ENCODE measurements around the gene LMOD2.

LMOD2 gene

GRCh38 chr7:123661765-123662164 is 6.1 kb downstream of the LMOD2 start:
- H3K4me2 ChIP-seq (ENCODE audit: low read length): no peak overlapping the region
- H3K4me3 ChIP-seq (ENCODE audit: low read length): no peak overlapping the region
- H3K27me3 ChIP-seq (ENCODE audit: control insufficient read depth, insufficient read depth, low read length): peaks cover 3% of the 10 kb centered on the region
- no peaks in the 10 kb centered on the region for H3K4me1 ChIP-seq (ENCODE audit: control insufficient read depth, insufficient read depth, low read length)
- no peaks in the 10 kb centered on the region for H3K36me3 ChIP-seq (ENCODE audit: insufficient read depth, low read length)
- no peak overlapping the region for H3K9ac ChIP-seq (ENCODE audit: low read depth, low read length)
- H3K9me3 ChIP-seq (replicated peaks; ENCODE audit: low read length): no peaks in the 10 kb centered on the region

- no peak overlapping the region for H3K4me2 ChIP-seq (ENCODE audit: low read length)
- H3K9ac ChIP-seq (ENCODE audit: low read depth, low read length): no peak overlapping the region
- H3K4me3 ChIP-seq (ENCODE audit: low read length): no peak overlapping the region
- H3K36me3 ChIP-seq (ENCODE audit: insufficient read depth, low read length): no peaks in the 10 kb centered on the region
- H3K27me3 ChIP-seq (ENCODE audit: control insufficient read depth, insufficient read depth, low read length): peaks cover 3% of the 10 kb centered on the region
- H3K9me3 ChIP-seq (replicated peaks; ENCODE audit: low read length): no peaks in the 10 kb centered on the region
- no peaks in the 10 kb centered on the region for H3K4me1 ChIP-seq (ENCODE audit: control insufficient read depth, insufficient read depth, low read length)
Measured at GRCh38 chr7:123662293-123662692, 6.6 kb downstream of the LMOD2 start.

GRCh38 chr7:123662755-123663154 is 7.1 kb downstream of the LMOD2 start:
- Histone ChIP-seq H3K9ac (ENCODE audit: low read depth, low read length) (no peak overlapping the region), H3K4me1 (ENCODE audit: control insufficient read depth, insufficient read depth, low read length) (no peaks in the 10 kb centered on the region), H3K4me2 (ENCODE audit: low read length) (no peak overlapping the region), H3K36me3 (ENCODE audit: insufficient read depth, low read length) (no peaks in the 10 kb centered on the region), H3K4me3 (ENCODE audit: low read length) (no peak overlapping the region), H3K27me3 (ENCODE audit: control insufficient read depth, insufficient read depth, low read length) (peaks cover 3% of the 10 kb centered on the region), H3K9me3 (replicated peaks; ENCODE audit: low read length) (no peaks in the 10 kb centered on the region)

- Histone ChIP-seq H3K9me3 (replicated peaks; ENCODE audit: low read length) (no peaks in the 10 kb centered on the region), H3K4me3 (ENCODE audit: low read length) (no peak overlapping the region), H3K4me2 (ENCODE audit: low read length) (no peak overlapping the region), H3K36me3 (ENCODE audit: insufficient read depth, low read length) (no peaks in the 10 kb centered on the region), H3K9ac (ENCODE audit: low read depth, low read length) (no peak overlapping the region), H3K4me1 (ENCODE audit: control insufficient read depth, insufficient read depth, low read length) (no peaks in the 10 kb centered on the region), H3K27me3 (ENCODE audit: control insufficient read depth, insufficient read depth, low read length) (peaks cover 3% of the 10 kb centered on the region)
Measured at GRCh38 chr7:123663200-123663599, 7.5 kb downstream of the LMOD2 start.

- Histone ChIP-seq H3K4me1 (ENCODE audit: control insufficient read depth, insufficient read depth, low read length) (no peaks in the 10 kb centered on the region), H3K27me3 (ENCODE audit: control insufficient read depth, insufficient read depth, low read length) (peaks cover 3% of the 10 kb centered on the region)
Measured at GRCh38 chr7:123665157-123665556, 9.5 kb downstream of the LMOD2 start.

GRCh38 chr7:123665896-123666295 is 10.2 kb downstream of the LMOD2 start:
- no peak overlapping the region for H3K4me2 ChIP-seq (ENCODE audit: low read length)
- peaks cover 3% of the 10 kb centered on the region for H3K27me3 ChIP-seq (ENCODE audit: control insufficient read depth, insufficient read depth, low read length)
- H3K9me3 ChIP-seq (replicated peaks; ENCODE audit: low read length): no peaks in the 10 kb centered on the region
- H3K9ac ChIP-seq (ENCODE audit: low read depth, low read length): no peak overlapping the region
- H3K4me3 ChIP-seq (ENCODE audit: low read length): no peak overlapping the region
- H3K36me3 ChIP-seq (ENCODE audit: insufficient read depth, low read length): no peaks in the 10 kb centered on the region
- no peaks in the 10 kb centered on the region for H3K4me1 ChIP-seq (ENCODE audit: control insufficient read depth, insufficient read depth, low read length)

More at GRCh38 chr7:123665157-123665556, 9.5 kb downstream of the LMOD2 start:
- H3K36me3 ChIP-seq (ENCODE audit: insufficient read depth, low read length): no peaks in the 10 kb centered on the region
- no peak overlapping the region for H3K4me3 ChIP-seq (ENCODE audit: low read length)
- H3K4me2 ChIP-seq (ENCODE audit: low read length): no peak overlapping the region
- no peaks in the 10 kb centered on the region for H3K9me3 ChIP-seq (replicated peaks; ENCODE audit: low read length)
- H3K9ac ChIP-seq (ENCODE audit: low read depth, low read length): no peak overlapping the region

- no peaks in the 10 kb centered on the region for H3K36me3 ChIP-seq (ENCODE audit: insufficient read depth, low read length)
- no peak overlapping the region for H3K9ac ChIP-seq (ENCODE audit: low read depth, low read length)
- no peak overlapping the region for H3K4me3 ChIP-seq (ENCODE audit: low read length)
- peaks cover 3% of the 10 kb centered on the region for H3K27me3 ChIP-seq (ENCODE audit: control insufficient read depth, insufficient read depth, low read length)
- H3K4me2 ChIP-seq (ENCODE audit: low read length): no peak overlapping the region
- H3K4me1 ChIP-seq (ENCODE audit: control insufficient read depth, insufficient read depth, low read length): no peaks in the 10 kb centered on the region
- no peaks in the 10 kb centered on the region for H3K9me3 ChIP-seq (replicated peaks; ENCODE audit: low read length)
Measured at GRCh38 chr7:123666492-123666891, 10.8 kb downstream of the LMOD2 start.

- no peaks in the 10 kb centered on the region for H3K9me3 ChIP-seq (replicated peaks; ENCODE audit: low read length)
- H3K36me3 ChIP-seq (ENCODE audit: insufficient read depth, low read length): no peaks in the 10 kb centered on the region
- peaks cover 5% of the 10 kb centered on the region for H3K4me1 ChIP-seq (ENCODE audit: control insufficient read depth, insufficient read depth, low read length)
- no peak overlapping the region for H3K4me3 ChIP-seq (ENCODE audit: low read length)
- no peak overlapping the region for H3K4me2 ChIP-seq (ENCODE audit: low read length)
- no peaks in the 10 kb centered on the region for H3K27me3 ChIP-seq (ENCODE audit: control insufficient read depth, insufficient read depth, low read length)
- H3K9ac ChIP-seq (ENCODE audit: low read depth, low read length): no peak overlapping the region
Measured at GRCh38 chr7:123669485-123669884, 13.8 kb downstream of the LMOD2 start.

GRCh38 chr7:123673137-123673732 is 17.6 kb downstream of the LMOD2 start:
- no peak overlapping the region for H3K9ac ChIP-seq (ENCODE audit: low read depth, low read length)
- no peaks in the 10 kb centered on the region for H3K36me3 ChIP-seq (ENCODE audit: insufficient read depth, low read length)
- H3K4me2 ChIP-seq (ENCODE audit: low read length): no peak overlapping the region
- H3K27me3 ChIP-seq (ENCODE audit: control insufficient read depth, insufficient read depth, low read length): no peaks in the 10 kb centered on the region
- H3K9me3 ChIP-seq (replicated peaks; ENCODE audit: low read length): no peaks in the 10 kb centered on the region
- H3K4me1 ChIP-seq (ENCODE audit: control insufficient read depth, insufficient read depth, low read length): peaks cover 16% of the 10 kb centered on the region
- H3K4me3 ChIP-seq (ENCODE audit: low read length): no peak overlapping the region

- Histone ChIP-seq H3K4me1 (ENCODE audit: control insufficient read depth, insufficient read depth, low read length) (peaks cover 16% of the 10 kb centered on the region), H3K4me3 (ENCODE audit: low read length) (no peak overlapping the region), H3K27me3 (ENCODE audit: control insufficient read depth, insufficient read depth, low read length) (no peaks in the 10 kb centered on the region), H3K9ac (ENCODE audit: low read depth, low read length) (no peak overlapping the region), H3K36me3 (ENCODE audit: insufficient read depth, low read length) (no peaks in the 10 kb centered on the region), H3K4me2 (ENCODE audit: low read length) (no peak overlapping the region), H3K9me3 (replicated peaks; ENCODE audit: low read length) (no peaks in the 10 kb centered on the region)
Measured at GRCh38 chr7:123673752-123674398, 18.2 kb downstream of the LMOD2 start.

- peaks cover 20% of the 10 kb centered on the region for H3K4me1 ChIP-seq (ENCODE audit: control insufficient read depth, insufficient read depth, low read length)
- H3K4me3 ChIP-seq (ENCODE audit: low read length): no peak overlapping the region
- peaks cover 2% of the 10 kb centered on the region for H3K36me3 ChIP-seq (ENCODE audit: insufficient read depth, low read length)
- H3K4me2 ChIP-seq (ENCODE audit: low read length): no peak overlapping the region
- no peak overlapping the region for H3K9ac ChIP-seq (ENCODE audit: low read depth, low read length)
- no peaks in the 10 kb centered on the region for H3K9me3 ChIP-seq (replicated peaks; ENCODE audit: low read length)
- no peaks in the 10 kb centered on the region for H3K27me3 ChIP-seq (ENCODE audit: control insufficient read depth, insufficient read depth, low read length)
Measured at GRCh38 chr7:123674399-123675180, 18.9 kb downstream of the LMOD2 start.

GRCh38 chr7:123675181-123675473 is 19.5 kb downstream of the LMOD2 start:
- Histone ChIP-seq H3K9ac (ENCODE audit: low read depth, low read length) (no peak overlapping the region), H3K4me3 (ENCODE audit: low read length) (no peak overlapping the region), H3K27me3 (ENCODE audit: control insufficient read depth, insufficient read depth, low read length) (no peaks in the 10 kb centered on the region), H3K36me3 (ENCODE audit: insufficient read depth, low read length) (peaks cover 4% of the 10 kb centered on the region), H3K4me2 (ENCODE audit: low read length) (no peak overlapping the region), H3K9me3 (replicated peaks; ENCODE audit: low read length) (no peaks in the 10 kb centered on the region), H3K4me1 (ENCODE audit: control insufficient read depth, insufficient read depth, low read length) (peaks cover 24% of the 10 kb centered on the region)

Measured in skeletal muscle satellite cell (primary cell).